Hepatocyte (in vitro differentiated cells): ENCODE results near the gene EDNRA. TPM values are rescaled to one million over a fixed set of nuclear protein-coding genes. Genes with fewer than 3 reads are reported as not detected.

Source experiments
- DNase-seq: peaks from one replicate; pipeline ENCODE4 v3.0.0-alpha.2; 2016; ENCODE audit warnings: low spot score
- H2AFZ ChIP-seq: fragments of 200-600 bp; sonication (generic); 2 replicates; pipeline ENCODE4 v1.6.0; 2016; ENCODE audit warnings: antibody characterized with exemption, mild to moderate bottlenecking
- H3K27ac ChIP-seq: fragments of 200-600 bp; sonication (generic); 2 replicates; pipeline ENCODE4 v1.5.1; 2016; ENCODE audit warnings: mild to moderate bottlenecking
- H3K27me3 ChIP-seq: fragments of 200-600 bp; sonication (generic); 2 replicates; pipeline ENCODE4 v1.6.1; 2016
- H3K36me3 ChIP-seq: fragments of 200-600 bp; sonication (generic); replicated peaks from 2 replicates; pipeline ENCODE4 v1.5.1; 2016; ENCODE audit warnings: low read depth; ENCODE audit not compliant: insufficient read depth
- H3K4me1 ChIP-seq: fragments of 200-600 bp; sonication (generic); 2 replicates; pipeline ENCODE4 v1.5.1; 2016; ENCODE audit warnings: mild to moderate bottlenecking, moderate library complexity; ENCODE audit not compliant: insufficient read depth
- H3K4me2 ChIP-seq: fragments of 200-600 bp; sonication (generic); 2 replicates; pipeline ENCODE4 v1.6.0; 2016
- H3K4me3 ChIP-seq: fragments of 200-600 bp; sonication (generic); 2 replicates; pipeline ENCODE4 v1.5.1; 2016; ENCODE audit warnings: mild to moderate bottlenecking
- H3K79me2 ChIP-seq: fragments of 200-600 bp; sonication (generic); 2 replicates; pipeline ENCODE4 v1.6.0; 2017; ENCODE audit warnings: mild to moderate bottlenecking
- H3K9me2 ChIP-seq: fragments of 200-600 bp; sonication (generic); replicated peaks from 2 replicates; pipeline ENCODE4 v1.6.0; 2017; ENCODE audit warnings: mild to moderate bottlenecking; ENCODE audit not compliant: insufficient read depth
- H3K9me3 ChIP-seq: fragments of 200-600 bp; sonication (generic); 2 replicates; pipeline ENCODE4 v1.5.1; 2016; ENCODE audit warnings: low read depth, mild to moderate bottlenecking
- H4K20me1 ChIP-seq: fragments of 200-600 bp; sonication (generic); 2 replicates; pipeline ENCODE4 v1.6.0; 2016; ENCODE audit warnings: mild to moderate bottlenecking; ENCODE audit not compliant: insufficient read depth, poor library complexity, severe bottlenecking
- EZH2 ChIP-seq: fragments of 200-600 bp; sonication (generic); IDR thresholded peaks from 2 replicates; pipeline ENCODE4 v1.6.1; 2016; ENCODE audit warnings: antibody characterized with exemption, mild to moderate bottlenecking, borderline replicate concordance
- EZH2phosphoT487 ChIP-seq: fragments of 200-600 bp; sonication (generic); IDR thresholded peaks from one replicate; pipeline ENCODE4 v1.6.1; 2018; ENCODE audit warnings: antibody characterized with exemption, mild to moderate bottlenecking, low read depth, moderate library complexity; ENCODE audit not compliant: unreplicated experiment, severe bottlenecking
- WGBS: methylation state at CpG from one replicate; pipeline ENCODE4 v1.1.6; 2016; ENCODE audit warnings: low lambda C conversion rate; ENCODE audit errors: missing lambda C conversion rate; 5-methylcytosine and 5-hydroxymethylcytosine counted together
- polyA plus RNA-seq: library from polyadenylated mRNA; unstranded; fragments of >200 nt; fragmentation: Nextera tagmentation; extraction: Ambion mirVana; gene quantifications from 2 replicates; pipeline ENCODE4 v1.2.1, GENCODE V29; 2016
- total RNA-seq: library from RNA; depleted of rRNA; stranded (reverse); fragments of >200 nt; gene quantifications from 2 replicates; pipeline ENCODE4 v1.2.3, GENCODE V29; 2014
- TF ChIP-seq, protein P1 (sequence below): fragments of 200-600 bp; sonication (generic); IDR thresholded peaks from 2 replicates; pipeline ENCODE4 v1.5.1; 2016; ENCODE audit warnings: antibody characterized with exemption, mild to moderate bottlenecking; ENCODE audit not compliant: poor library complexity

The EDNRA gene
- total and polyA plus RNA-seq, 2 experiments from 2014 or later: 19.0 to 28.1 TPM

DNA sequence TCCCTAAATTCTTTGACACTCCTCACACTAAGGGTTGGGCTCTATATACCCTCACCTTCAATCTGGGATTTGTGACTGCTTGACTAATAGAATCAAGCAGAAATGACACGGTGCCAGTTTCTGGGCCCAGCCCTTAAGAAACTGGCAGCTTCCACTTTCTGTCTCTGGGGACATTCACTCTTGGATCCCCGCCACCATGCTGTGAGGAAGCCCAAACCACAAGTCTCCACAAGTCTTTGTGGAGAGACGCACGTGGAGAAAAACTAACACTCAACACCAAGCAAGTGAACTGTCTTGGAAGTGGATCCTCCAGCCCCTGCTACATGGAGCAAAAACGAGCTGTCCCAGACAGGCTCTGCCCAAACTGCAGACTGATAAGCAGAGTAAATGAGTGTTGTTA is 1.1 kb upstream of the EDNRA start:
- H3K9me2 ChIP-seq: no peaks in the 10 kb centered on the region
- 60% methylated on average over 5 of the region's 5 CpGs for WGBS
- no peaks in the 10 kb centered on the region for H3K27me3 ChIP-seq
- H3K79me2 ChIP-seq: peaks cover 36% of the 10 kb centered on the region
- H4K20me1 ChIP-seq: no peaks in the 10 kb centered on the region
- H2AFZ ChIP-seq: no peak overlapping the region
- peak overlapping the region; percentile 84 for H3K27ac ChIP-seq
- no peaks in the 10 kb centered on the region for H3K9me3 ChIP-seq
- no peak for DNase-seq
- H3K4me1 ChIP-seq: peaks cover 7% of the 10 kb centered on the region
- no peak overlapping the region for H3K4me3 ChIP-seq
- H3K4me2 ChIP-seq: peak overlapping the region; percentile 90
- TF ChIP-seq, protein P1, sequence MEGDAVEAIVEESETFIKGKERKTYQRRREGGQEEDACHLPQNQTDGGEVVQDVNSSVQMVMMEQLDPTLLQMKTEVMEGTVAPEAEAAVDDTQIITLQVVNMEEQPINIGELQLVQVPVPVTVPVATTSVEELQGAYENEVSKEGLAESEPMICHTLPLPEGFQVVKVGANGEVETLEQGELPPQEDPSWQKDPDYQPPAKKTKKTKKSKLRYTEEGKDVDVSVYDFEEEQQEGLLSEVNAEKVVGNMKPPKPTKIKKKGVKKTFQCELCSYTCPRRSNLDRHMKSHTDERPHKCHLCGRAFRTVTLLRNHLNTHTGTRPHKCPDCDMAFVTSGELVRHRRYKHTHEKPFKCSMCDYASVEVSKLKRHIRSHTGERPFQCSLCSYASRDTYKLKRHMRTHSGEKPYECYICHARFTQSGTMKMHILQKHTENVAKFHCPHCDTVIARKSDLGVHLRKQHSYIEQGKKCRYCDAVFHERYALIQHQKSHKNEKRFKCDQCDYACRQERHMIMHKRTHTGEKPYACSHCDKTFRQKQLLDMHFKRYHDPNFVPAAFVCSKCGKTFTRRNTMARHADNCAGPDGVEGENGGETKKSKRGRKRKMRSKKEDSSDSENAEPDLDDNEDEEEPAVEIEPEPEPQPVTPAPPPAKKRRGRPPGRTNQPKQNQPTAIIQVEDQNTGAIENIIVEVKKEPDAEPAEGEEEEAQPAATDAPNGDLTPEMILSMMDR: no peak
- no peak for TF ChIP-seq EZH2phosphoT487
- no peak for TF ChIP-seq EZH2
- H3K36me3 ChIP-seq: no peaks in the 10 kb centered on the region

DNA sequence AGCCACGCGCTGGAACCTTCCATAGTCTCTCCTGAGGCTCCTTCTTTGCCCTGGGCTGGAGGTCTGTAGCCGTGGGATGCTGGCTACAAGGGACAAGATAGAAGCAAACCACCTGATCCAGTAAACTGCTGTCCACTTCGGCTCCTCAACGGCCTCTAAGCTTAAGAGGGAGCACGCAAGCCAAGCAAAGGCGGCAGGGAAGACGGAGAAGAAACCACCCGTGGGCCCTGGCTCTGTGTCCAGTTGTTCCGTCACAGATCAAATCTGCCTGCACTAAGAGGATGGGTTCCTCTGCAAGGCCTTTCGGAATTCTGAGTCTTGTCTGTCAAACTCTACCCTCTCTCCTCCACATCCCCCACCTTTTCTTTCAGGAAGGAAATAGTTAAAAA is 401 bp upstream of the EDNRA start:
- Histone ChIP-seq H3K9me2 (no peaks in the 10 kb centered on the region), H3K9me3 (no peaks in the 10 kb centered on the region), H3K36me3 (no peaks in the 10 kb centered on the region), H4K20me1 (no peaks in the 10 kb centered on the region), H3K4me1 (peaks cover 8% of the 10 kb centered on the region), H3K27me3 (no peaks in the 10 kb centered on the region), H3K4me3 (peak overlapping the region; percentile 84), H2AFZ (peak overlapping the region; percentile 75), H3K27ac (peak overlapping the region; percentile 84), H3K4me2 (peak overlapping the region; percentile 90), H3K79me2 (peaks cover 41% of the 10 kb centered on the region)
- DNase-seq: no peak
- no peak for TF ChIP-seq EZH2phosphoT487
- TF ChIP-seq EZH2: no peak
- TF ChIP-seq, protein P1: no peak
- 67% methylated on average over 11 of the region's 11 CpGs for WGBS

DNA sequence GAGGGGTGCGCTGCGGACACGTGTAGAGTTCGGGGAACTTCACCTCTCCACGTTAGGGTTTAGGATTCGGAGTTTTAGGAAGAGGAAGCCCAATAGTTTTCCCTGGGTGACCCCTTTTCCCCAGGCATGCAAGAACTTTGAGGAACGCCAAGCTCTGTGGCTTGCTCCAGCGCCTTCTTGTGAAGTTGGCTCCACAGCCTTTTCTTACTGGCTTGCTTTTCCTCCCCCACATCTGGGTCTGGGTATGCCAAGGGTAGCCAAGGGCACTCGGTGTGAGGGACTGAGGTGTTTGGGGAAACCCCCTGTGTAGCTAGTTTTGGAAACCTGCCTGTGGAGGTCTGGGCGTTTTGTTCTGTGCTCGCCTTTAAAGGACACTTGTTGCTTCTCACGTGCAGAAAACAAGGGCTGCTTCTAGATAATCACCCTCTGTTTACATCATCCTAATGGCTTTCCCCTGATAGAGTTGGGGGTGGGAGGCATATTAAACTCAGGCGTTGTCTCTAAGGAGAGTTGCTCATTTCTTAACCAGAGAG is 746 bp downstream of the EDNRA start:
- peak; percentile 25 for DNase-seq
- Histone ChIP-seq H3K9me2 (no peaks in the 10 kb centered on the region), H3K4me2 (peak overlapping the region; percentile 90), H4K20me1 (no peaks in the 10 kb centered on the region), H3K27ac (peak overlapping the region; percentile 84), H3K4me3 (peak overlapping the region; percentile 84), H3K27me3 (no peaks in the 10 kb centered on the region), H2AFZ (peak overlapping the region; percentile 75), H3K4me1 (peaks cover 18% of the 10 kb centered on the region), H3K9me3 (no peaks in the 10 kb centered on the region), H3K36me3 (no peaks in the 10 kb centered on the region), H3K79me2 (peaks cover 51% of the 10 kb centered on the region)
- 1% methylated on average over 13 of the region's 13 CpGs for WGBS
- TF ChIP-seq, protein P1: no peak
- no peak for TF ChIP-seq EZH2phosphoT487
- TF ChIP-seq EZH2: no peak
